Peyer's patch (tissue), 4 donors: ENCODE results near the gene USH2A.

Experiments used
- POLR2A ChIP-seq, 2 donors: fragments of 450-650 bp; IDR thresholded peaks; one replicate each; pipeline ENCODE4 v1.5.1; 2017; ENCODE audit warnings: antibody characterized with exemption in 2 of 2, mild to moderate bottlenecking in 2 of 2, moderate library complexity in 2 of 2
- TF ChIP-seq, protein P1 (sequence below), 6 experiments: fragments of 450-650 bp in 4 of 6; fragments of 200-600 bp in 2 of 6; sonication (generic) in 1 of 6; IDR thresholded peaks; one replicate each; pipeline ENCODE4 v1.5.1; 2017 to 2019; ENCODE audit warnings: antibody characterized with exemption in 6 of 6, mild to moderate bottlenecking in 3 of 6, moderate library complexity in 1 of 6

DNA sequence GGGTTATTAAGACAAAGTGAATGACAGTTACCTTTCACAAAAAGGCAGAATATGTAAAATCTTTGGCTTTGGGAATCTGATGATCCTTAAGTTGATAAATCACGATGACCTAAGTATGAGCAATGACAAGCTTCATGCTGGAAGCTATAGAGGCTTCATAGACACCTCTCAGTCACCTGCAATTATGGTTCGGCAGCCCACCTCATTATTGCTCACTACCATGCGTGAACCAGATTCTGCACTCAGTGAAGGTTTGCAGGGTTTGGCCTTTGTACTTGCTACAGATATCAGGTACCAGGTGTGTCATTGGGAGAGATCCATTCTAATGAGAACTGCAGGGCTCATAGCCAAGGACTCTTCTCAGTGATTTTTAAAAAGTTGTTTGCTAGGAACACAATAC lies 692.6 kb downstream of the USH2A start:
- TF ChIP-seq, protein P1, sequence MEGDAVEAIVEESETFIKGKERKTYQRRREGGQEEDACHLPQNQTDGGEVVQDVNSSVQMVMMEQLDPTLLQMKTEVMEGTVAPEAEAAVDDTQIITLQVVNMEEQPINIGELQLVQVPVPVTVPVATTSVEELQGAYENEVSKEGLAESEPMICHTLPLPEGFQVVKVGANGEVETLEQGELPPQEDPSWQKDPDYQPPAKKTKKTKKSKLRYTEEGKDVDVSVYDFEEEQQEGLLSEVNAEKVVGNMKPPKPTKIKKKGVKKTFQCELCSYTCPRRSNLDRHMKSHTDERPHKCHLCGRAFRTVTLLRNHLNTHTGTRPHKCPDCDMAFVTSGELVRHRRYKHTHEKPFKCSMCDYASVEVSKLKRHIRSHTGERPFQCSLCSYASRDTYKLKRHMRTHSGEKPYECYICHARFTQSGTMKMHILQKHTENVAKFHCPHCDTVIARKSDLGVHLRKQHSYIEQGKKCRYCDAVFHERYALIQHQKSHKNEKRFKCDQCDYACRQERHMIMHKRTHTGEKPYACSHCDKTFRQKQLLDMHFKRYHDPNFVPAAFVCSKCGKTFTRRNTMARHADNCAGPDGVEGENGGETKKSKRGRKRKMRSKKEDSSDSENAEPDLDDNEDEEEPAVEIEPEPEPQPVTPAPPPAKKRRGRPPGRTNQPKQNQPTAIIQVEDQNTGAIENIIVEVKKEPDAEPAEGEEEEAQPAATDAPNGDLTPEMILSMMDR (IDR thresholded peaks at IDR 0.05) = no peak
- TF ChIP-seq POLR2A (IDR thresholded peaks at IDR 0.05) = no peak
